ENCODE results near the gene MST1.

The MST1 gene

DNA sequence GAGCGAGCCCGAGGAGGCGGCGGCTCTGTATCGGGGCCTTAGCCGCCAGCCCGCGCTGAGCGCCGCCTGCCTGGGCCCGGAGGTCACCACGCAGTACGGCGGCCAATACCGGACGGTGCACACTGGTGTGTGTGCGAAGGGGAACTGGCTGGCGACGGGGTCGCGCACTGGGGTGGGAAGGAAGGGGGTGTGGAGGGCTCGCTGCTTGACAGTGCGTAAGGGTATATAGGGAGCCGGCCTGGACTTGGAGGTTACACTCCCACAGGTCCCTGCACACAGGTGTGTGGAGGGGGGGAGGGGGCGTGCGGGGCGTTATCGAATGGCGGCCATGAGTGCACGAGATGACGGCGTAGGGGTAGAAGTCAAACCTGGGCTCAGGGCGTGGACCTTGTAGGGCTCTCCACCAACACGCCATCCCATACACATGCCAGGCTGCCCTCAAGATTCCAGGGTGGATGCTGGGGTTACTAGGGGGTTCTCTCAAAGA, 14.7 kb downstream of the MST1 start:
- DNase-seq (ENCODE audit: low read depth in 2 of 2) = no peak

GRCh38 chr3:49673715-49674496, 15.4 kb downstream of the MST1 start, which contains the start of gene APEH:
TSS of gene APEH (plus strand) at chr3:49674351. CDS start at chr3:49674402, 51 bp downstream.
- peak; percentile 96 to 97 for DNase-seq (ENCODE audit: low read depth in 2 of 2)

GRCh38 chr3:49673121-49673714, 16.1 kb downstream of the MST1 start:
- DNase-seq (ENCODE audit: low read depth in 2 of 2) = no peak

DNA sequence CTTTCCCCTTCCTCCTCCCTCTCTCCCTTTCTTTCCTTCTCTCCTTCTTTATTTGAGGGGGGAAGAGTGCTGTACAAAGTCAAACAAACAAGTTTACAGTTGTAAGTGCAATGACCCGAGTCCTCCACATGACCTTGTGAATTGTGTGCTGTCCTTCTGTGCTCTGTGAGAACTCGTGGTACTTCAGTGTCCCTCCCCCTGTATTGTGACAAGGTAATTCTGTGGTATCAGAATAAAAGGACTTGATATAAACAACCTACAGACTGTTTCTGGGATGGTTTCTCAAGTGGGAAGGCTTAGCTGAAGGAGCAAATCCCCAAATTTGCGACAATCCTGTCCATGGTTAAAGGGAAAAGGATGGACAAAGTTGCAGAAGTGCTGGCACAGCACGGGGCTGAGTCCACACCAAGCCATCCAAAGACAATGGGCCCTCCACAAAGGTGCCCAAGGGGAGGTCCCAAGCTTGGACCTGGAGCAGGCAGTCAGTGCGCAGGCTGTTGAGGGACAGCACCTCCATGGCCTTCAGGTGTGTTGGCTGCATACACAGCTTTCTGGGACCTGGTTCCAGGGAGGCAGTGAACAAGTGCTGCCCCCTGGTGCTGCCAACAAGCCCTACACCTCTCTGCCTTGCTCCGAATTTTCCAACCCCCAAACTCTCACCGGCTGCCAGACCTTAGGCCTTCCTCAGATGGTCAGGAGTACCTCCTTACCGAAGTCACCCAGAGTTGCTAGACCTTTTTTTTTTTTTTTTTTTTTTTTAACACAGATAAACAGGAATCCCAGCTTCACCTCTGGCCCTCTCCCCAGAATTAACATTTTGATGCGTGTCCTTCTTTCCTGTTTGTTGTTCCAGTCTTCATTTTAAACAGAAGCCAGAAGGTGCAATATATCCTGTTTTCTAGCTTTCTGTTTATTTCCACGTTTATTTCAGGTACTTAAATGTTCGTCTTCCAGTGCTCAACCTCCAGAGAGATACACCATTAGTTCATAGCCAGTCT, 17.7 kb downstream of the MST1 start:
- peak; percentile 42 to 51 for DNase-seq (ENCODE audit: low read depth in 2 of 2)

DNA sequence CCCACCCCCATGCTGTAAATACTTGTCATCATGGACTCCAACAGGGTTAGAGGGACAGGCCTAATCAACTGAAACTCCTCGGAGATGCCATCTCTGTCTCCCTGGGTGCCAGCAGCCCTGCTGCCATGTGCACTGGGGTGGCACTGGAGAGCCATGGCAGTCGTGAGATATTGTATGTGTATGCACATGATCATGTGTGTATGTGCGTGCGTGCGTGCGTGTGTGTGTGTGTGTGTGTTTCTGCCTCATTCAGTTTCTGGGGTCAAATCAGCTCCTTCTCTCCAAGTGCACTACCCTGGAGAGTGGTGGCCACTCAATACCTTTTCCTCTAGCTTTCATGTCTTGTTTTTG, 18.4 kb downstream of the MST1 start:
- DNase-seq (ENCODE audit: low read depth in 2 of 2) = no peak

DNA sequence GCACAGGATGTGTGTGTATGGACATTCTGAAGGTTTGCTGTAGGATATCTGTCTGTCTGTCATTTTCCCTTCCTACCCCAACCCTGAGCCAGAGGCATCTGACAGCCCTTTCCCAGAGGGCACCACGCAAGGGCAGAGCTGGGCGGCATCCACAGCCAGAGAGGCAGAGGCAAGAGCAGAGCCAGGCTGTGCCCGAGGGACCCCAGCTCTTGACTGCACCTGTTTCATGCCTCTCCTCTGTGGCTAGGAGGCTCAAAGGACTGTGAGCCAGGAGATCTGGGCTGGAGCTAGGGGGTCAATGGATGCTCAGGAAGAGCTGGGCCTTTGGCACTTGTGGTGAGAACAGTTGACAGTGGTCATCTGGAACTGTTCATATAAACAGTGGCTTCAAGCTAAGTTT, 19.9 kb downstream of the MST1 start:
- DNase-seq (ENCODE audit: low read depth in 2 of 2) = no peak

GRCh38 chr3:49668861-49669260, 20.4 kb downstream of the MST1 start:
- no peak for DNase-seq (ENCODE audit: low read depth in 2 of 2)

DNA sequence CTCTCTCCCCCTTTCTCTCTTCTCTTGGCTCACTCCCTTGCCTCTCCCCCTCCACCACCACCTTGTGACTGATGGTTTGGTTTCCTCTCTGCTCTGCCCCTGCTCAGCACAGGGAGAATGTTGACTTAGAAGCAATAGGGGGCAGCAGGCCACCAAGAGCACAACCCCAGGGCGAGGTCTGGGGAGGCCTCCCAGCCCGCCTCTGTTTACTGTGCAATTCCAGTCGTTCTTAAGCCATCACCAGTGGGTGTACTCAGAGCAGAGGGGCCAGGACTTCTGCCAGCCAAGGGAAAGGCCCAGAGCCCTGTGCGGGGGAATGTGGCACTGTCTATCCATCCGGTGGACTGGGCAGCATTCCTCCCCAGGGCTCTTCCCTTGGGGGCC, 20.9 kb downstream of the MST1 start:
- DNase-seq (ENCODE audit: low read depth in 2 of 2) = no peak

GRCh38 chr3:49667701-49668413, 21.4 kb downstream of the MST1 start:
- DNase-seq (ENCODE audit: low read depth in 2 of 2) = no peak

DNA sequence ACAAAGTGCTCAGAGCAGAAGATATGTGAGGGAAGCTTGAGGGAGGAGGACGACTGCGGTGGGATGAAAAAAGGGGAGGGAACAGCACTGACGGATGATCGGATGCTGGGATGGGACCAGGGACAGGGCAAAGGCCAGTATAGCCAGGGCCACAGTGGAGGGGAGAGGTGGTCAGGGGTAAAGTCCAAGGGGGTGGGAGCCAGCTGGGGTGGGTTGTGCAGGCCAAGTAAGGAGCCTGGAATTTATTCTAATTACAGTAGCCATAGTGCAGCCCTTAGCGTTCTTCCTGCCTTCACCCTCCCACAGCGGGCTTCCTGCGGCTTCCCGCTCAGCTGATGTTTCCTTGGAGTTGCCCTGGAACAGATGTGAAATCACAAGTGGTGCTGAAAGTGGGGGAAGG, 22.7 kb downstream of the MST1 start:
- no peak for DNase-seq (ENCODE audit: low read depth in 2 of 2)

GRCh38 chr3:49665822-49666519, 23.3 kb downstream of the MST1 start:
- DNase-seq (ENCODE audit: low read depth in 2 of 2) = no peak

DNA sequence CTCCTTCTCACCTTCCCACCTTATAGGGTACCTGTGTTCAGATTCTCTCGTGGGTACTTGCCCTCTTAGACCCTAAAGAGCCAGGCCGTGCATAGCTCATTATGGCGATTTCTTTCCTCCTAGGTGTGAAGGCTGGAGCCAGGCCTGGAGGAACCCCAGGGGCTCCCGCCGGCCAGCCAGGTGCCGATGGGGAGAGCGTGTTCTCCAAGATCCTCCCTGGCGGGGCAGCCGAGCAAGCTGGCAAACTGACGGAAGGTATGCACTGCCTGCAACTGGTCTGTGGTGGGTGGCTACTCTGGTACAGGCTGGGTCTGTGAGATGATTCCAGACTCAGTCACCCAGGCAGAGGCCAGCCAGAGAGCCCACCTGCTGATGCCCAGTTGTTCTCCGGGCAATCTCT, 25.0 kb downstream of the MST1 start:
- no peak for DNase-seq (ENCODE audit: low read depth in 2 of 2)

DNA sequence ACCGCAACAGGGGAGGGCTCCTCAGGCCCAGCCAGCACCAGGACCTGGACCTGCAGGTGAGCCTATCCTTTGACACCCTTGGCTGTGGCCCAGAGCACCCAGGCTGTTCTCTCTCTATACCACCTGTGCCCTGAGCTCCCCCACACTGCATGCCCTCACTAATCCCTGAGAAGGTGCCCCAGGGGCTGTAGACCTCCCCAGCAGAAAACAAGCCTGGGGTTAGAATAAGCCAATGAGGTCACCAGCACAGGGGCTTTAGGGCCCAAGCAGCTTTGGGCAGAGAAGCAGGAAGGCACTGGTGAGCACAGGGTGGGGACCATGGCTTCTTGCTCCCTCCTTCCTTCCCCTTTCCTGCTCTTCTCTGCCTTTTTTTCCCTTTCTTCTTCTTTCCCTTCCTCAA, 25.4 kb downstream of the MST1 start:
- no peak for DNase-seq (ENCODE audit: low read depth in 2 of 2)

DNA sequence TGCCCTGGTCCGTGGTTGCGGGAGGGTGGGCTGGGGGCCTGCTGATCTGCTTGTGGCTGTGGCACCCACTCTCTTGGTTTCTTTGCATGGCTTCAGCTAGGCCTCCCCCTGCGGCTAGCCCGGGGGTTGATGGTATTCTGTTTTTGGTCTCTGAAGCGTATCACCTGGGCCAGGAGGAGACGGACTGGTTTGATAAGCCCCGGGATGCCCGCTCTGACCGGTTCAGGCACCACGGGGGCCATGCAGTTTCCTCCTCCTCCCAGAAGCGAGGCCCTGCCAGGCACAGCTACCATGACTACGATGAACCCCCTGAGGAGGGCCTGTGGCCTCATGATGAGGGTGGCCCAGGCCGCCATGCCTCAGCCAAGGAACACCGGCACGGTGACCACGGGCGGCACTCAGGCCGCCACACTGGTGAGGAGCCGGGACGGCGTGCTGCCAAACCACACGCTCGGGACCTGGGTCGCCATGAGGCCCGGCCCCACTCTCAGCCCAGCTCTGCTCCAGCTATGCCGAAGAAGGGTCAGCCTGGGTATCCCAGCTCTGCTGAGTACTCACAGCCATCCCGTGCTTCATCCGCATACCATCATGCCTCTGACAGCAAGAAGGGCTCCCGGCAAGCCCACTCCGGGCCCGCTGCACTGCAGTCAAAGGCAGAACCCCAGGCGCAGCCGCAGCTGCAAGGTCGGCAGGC, 26.4 kb downstream of the MST1 start:
- no peak for DNase-seq (ENCODE audit: low read depth in 2 of 2)

- no peak for DNase-seq (ENCODE audit: low read depth in 2 of 2)
Measured at GRCh38 chr3:49662021-49662420, 27.3 kb downstream of the MST1 start.

DNA sequence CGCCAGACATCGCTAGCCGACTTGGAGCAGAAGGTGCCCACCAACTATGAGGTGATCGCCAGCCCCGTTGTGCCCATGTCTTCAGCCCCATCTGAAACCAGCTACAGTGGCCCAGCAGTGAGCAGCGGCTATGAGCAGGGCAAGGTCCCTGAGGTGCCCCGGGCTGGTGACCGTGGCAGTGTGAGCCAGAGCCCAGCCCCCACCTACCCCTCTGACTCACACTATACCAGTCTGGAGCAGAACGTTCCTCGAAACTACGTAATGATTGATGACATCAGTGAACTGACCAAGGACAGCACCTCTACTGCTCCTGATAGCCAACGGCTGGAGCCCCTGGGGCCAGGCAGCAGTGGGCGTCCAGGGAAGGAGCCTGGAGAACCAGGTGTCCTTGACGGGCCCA, 28.0 kb downstream of the MST1 start:
- DNase-seq (ENCODE audit: low read depth in 2 of 2) = no peak

DNA sequence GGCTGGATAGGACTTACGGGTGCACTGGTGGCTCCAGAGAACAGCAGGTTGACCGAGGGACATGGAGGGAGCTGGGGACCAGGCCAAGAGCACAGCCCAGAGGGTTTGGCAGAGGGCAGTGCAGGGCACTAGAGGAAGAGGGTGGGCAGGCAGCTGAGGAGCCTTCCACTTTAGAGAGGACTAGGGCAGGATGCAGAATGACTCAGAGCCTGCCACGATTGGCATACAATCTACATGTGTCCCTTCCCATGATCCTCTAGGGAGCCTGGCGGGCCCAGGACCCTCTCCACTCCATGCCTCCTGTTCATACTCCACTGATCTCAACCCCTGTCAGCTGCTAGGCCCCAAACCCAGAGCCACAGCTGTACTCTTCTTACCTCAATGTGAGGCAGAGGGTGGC, 29.5 kb downstream of the MST1 start:
- DNase-seq (ENCODE audit: low read depth in 2 of 2) = no peak

GRCh38 chr3:49658711-49659110, 30.6 kb downstream of the MST1 start:
- no peak for DNase-seq (ENCODE audit: low read depth in 2 of 2)

GRCh38 chr3:49657208-49657915, 31.9 kb downstream of the MST1 start:
- DNase-seq (ENCODE audit: low read depth in 2 of 2) = no peak

Measured in stimulated activated CD8-positive, alpha-beta memory T cell treated with anti-CD3 and anti-CD28 coated beads, Interleukin-15, amount 100 ng/mL, for 4 hours (primary cell).